Measurements from ENCODE around the gene RNASE7.

RNASE7 gene

GRCh38 chr14:21056520-21057163 lies 14.5 kb downstream of the RNASE7 start:
- no peak for TF ChIP-seq CTCF (IDR thresholded peaks at IDR 0.05; ENCODE audit: low read depth, low read length)
- peak; percentile 46 to 64 for DNase-seq (ENCODE audit: low read depth in 2 of 2)
- no peak overlapping the region for H3K4me3 ChIP-seq (replicated peaks in 1 of 2; ENCODE audit: low read depth in 2 of 2, low read length in 2 of 2)

- no peak for DNase-seq (ENCODE audit: low read depth in 2 of 2)
- TF ChIP-seq CTCF (IDR thresholded peaks at IDR 0.05; ENCODE audit: low read depth, low read length) = no peak
- H3K4me3 ChIP-seq (replicated peaks in 1 of 2; ENCODE audit: low read depth in 2 of 2, low read length in 2 of 2) = no peak within 1 kb of the TSS
Measured at GRCh38 chr14:21057803-21058675, 15.9 kb downstream of the RNASE7 start, which contains the start of gene RNASE8. Gene RNASE8, plus strand, starts transcription at chr14:21057822. Its CDS starts 71 bp downstream, at chr14:21057893.

- TF ChIP-seq CTCF (IDR thresholded peaks at IDR 0.05; ENCODE audit: low read depth, low read length) = no peak
- no peak for DNase-seq (ENCODE audit: low read depth in 2 of 2)
- H3K4me3 ChIP-seq (replicated peaks in 1 of 2; ENCODE audit: low read depth in 2 of 2, low read length in 2 of 2) = no peak overlapping the region
Measured at GRCh38 chr14:21058903-21059302, 16.7 kb downstream of the RNASE7 start.

GRCh38 chr14:21059842-21060613 lies 17.9 kb downstream of the RNASE7 start:
- no peak overlapping the region for H3K4me3 ChIP-seq (replicated peaks in 1 of 2; ENCODE audit: low read depth in 2 of 2, low read length in 2 of 2)
- no peak for DNase-seq (ENCODE audit: low read depth in 2 of 2)
- no peak for TF ChIP-seq CTCF (IDR thresholded peaks at IDR 0.05; ENCODE audit: low read depth, low read length)

- DNase-seq (ENCODE audit: low read depth in 2 of 2) = no peak
- TF ChIP-seq CTCF (IDR thresholded peaks at IDR 0.05; ENCODE audit: low read depth, low read length) = no peak
- no peak overlapping the region for H3K4me3 ChIP-seq (replicated peaks in 1 of 2; ENCODE audit: low read depth in 2 of 2, low read length in 2 of 2)
Measured at GRCh38 chr14:21060614-21061346, 18.6 kb downstream of the RNASE7 start.

GRCh38 chr14:21061347-21061668 lies 19.1 kb downstream of the RNASE7 start:
- DNase-seq (ENCODE audit: low read depth in 2 of 2) = no peak
- TF ChIP-seq CTCF (IDR thresholded peaks at IDR 0.05; ENCODE audit: low read depth, low read length) = no peak
- no peak overlapping the region for H3K4me3 ChIP-seq (replicated peaks in 1 of 2; ENCODE audit: low read depth in 2 of 2, low read length in 2 of 2)
